HG02759 (cell line): ENCODE measurements around the gene SLC6A19.

Experiments
- ATAC-seq: cut with Tn5 transposase; IDR thresholded peaks from one replicate; pipeline ENCODE4 v1.9.1; 2021; ENCODE audit warnings: mild to moderate bottlenecking, moderate library complexity; ENCODE audit not compliant: unreplicated experiment

Gene SLC6A19

GRCh38 chr5:1179383-1179715, 22.0 kb upstream of the SLC6A19 start:
- ATAC-seq, result no peak

- ATAC-seq, result no peak
These were observed 21.3 kb upstream of the SLC6A19 start for GRCh38 chr5:1180096-1180495.

GRCh38 chr5:1180841-1181271, 20.5 kb upstream of the SLC6A19 start:
- no peak for ATAC-seq

GRCh38 chr5:1181451-1182359, 19.7 kb upstream of the SLC6A19 start:
- no peak for ATAC-seq

GRCh38 chr5:1182360-1182632, 19.1 kb upstream of the SLC6A19 start:
- no peak for ATAC-seq

- no peak for ATAC-seq
These were observed 18.6 kb upstream of the SLC6A19 start for GRCh38 chr5:1182633-1183423.

GRCh38 chr5:1183424-1184162, 17.8 kb upstream of the SLC6A19 start:
- no peak for ATAC-seq

- no peak for ATAC-seq
These were observed 17.3 kb upstream of the SLC6A19 start for GRCh38 chr5:1184163-1184470.

GRCh38 chr5:1184481-1184880, 16.9 kb upstream of the SLC6A19 start:
- no peak for ATAC-seq

- ATAC-seq, result no peak
These were observed 16.3 kb upstream of the SLC6A19 start for GRCh38 chr5:1185038-1185627.

- ATAC-seq, result no peak
These were observed 15.6 kb upstream of the SLC6A19 start for GRCh38 chr5:1185629-1186350.

- ATAC-seq, result no peak
These were observed 14.8 kb upstream of the SLC6A19 start for GRCh38 chr5:1186351-1187233.

- ATAC-seq, result no peak
These were observed 14.0 kb upstream of the SLC6A19 start for GRCh38 chr5:1187234-1187949.

- no peak for ATAC-seq
These were observed 13.5 kb upstream of the SLC6A19 start for GRCh38 chr5:1187950-1188334.

GRCh38 chr5:1188464-1188863, 12.9 kb upstream of the SLC6A19 start:
- ATAC-seq, result no peak

GRCh38 chr5:1189269-1189668, 12.1 kb upstream of the SLC6A19 start:
- no peak for ATAC-seq

GRCh38 chr5:1190278-1190677, 11.1 kb upstream of the SLC6A19 start:
- ATAC-seq, result no peak

GRCh38 chr5:1190837-1191239, 10.6 kb upstream of the SLC6A19 start:
- ATAC-seq, result no peak

GRCh38 chr5:1192971-1193590, 8.3 kb upstream of the SLC6A19 start:
- no peak for ATAC-seq
